GM19372 (cell line): ENCODE measurements around the gene TLR8.

Experiments used
- ATAC-seq: cut with Tn5 transposase; IDR thresholded peaks from one replicate; pipeline ENCODE4 v1.9.1; 2021; ENCODE audit warnings: mild to moderate bottlenecking, low read depth, moderate library complexity; ENCODE audit not compliant: unreplicated experiment

The TLR8 gene

GRCh38 chrX:12906046-12906761 lies at the start of gene TLR8:
Gene TLR8 (plus strand): TSS chrX:12906620. CDS start chrX:12906707, 87 bp downstream.
- no peak for ATAC-seq

GRCh38 chrX:12865359-12865758 lies 41.1 kb upstream of the TLR8 start:
- no peak for ATAC-seq

- no peak for ATAC-seq
Observed at GRCh38 chrX:12866451-12867377, 39.7 kb upstream of the TLR8 start, which contains the start of gene TLR7. Gene TLR7 (plus strand): TSS chrX:12867072. CDS start chrX:12867579, 507 bp downstream.

GRCh38 chrX:12867685-12868084 lies 38.7 kb upstream of the TLR8 start:
- ATAC-seq: no peak

GRCh38 chrX:12868747-12869146 lies 37.7 kb upstream of the TLR8 start:
- peak; percentile 66 for ATAC-seq

GRCh38 chrX:12871257-12871656 lies 35.2 kb upstream of the TLR8 start:
- ATAC-seq: no peak

GRCh38 chrX:12872741-12873140 lies 33.7 kb upstream of the TLR8 start:
- no peak for ATAC-seq

GRCh38 chrX:12874581-12874980 lies 31.8 kb upstream of the TLR8 start:
- ATAC-seq: no peak

GRCh38 chrX:12877386-12877785 lies 29.0 kb upstream of the TLR8 start:
- no peak for ATAC-seq

GRCh38 chrX:12878536-12878935 lies 27.9 kb upstream of the TLR8 start:
- ATAC-seq: no peak

- no peak for ATAC-seq
Observed at GRCh38 chrX:12881914-12882313, 24.5 kb upstream of the TLR8 start.

- no peak for ATAC-seq
Observed at GRCh38 chrX:12885508-12885907, 20.9 kb upstream of the TLR8 start.

GRCh38 chrX:12886545-12886944 lies 19.9 kb upstream of the TLR8 start:
- no peak for ATAC-seq

- ATAC-seq: no peak
Observed at GRCh38 chrX:12887141-12887540, 19.3 kb upstream of the TLR8 start.

- no peak for ATAC-seq
Observed at GRCh38 chrX:12887767-12888166, 18.7 kb upstream of the TLR8 start.

GRCh38 chrX:12890467-12890866 lies 16.0 kb upstream of the TLR8 start:
- peak; percentile 46 for ATAC-seq

GRCh38 chrX:12891171-12891570 lies 15.2 kb upstream of the TLR8 start:
- ATAC-seq: no peak

- peak; percentile 66 for ATAC-seq
Observed at GRCh38 chrX:12891915-12892506, 14.4 kb upstream of the TLR8 start.

- ATAC-seq: no peak
Observed at GRCh38 chrX:12892716-12893115, 13.7 kb upstream of the TLR8 start.

- ATAC-seq: no peak
Observed at GRCh38 chrX:12894074-12895030, 12.1 kb upstream of the TLR8 start.
